Hepatocyte (in vitro differentiated cells): ENCODE data around the gene KIAA1671. TPM values are rescaled to one million over a fixed set of nuclear protein-coding genes. Genes with fewer than 3 reads are reported as not detected.

Source experiments
- DNase-seq: peaks from one replicate; pipeline ENCODE4 v3.0.0-alpha.2; 2016; ENCODE audit warnings: low spot score
- H2AFZ ChIP-seq: fragments of 200-600 bp; sonication (generic); 2 replicates; pipeline ENCODE4 v1.6.0; 2016; ENCODE audit warnings: antibody characterized with exemption, mild to moderate bottlenecking
- H3K27ac ChIP-seq: fragments of 200-600 bp; sonication (generic); 2 replicates; pipeline ENCODE4 v1.5.1; 2016; ENCODE audit warnings: mild to moderate bottlenecking
- H3K27me3 ChIP-seq: fragments of 200-600 bp; sonication (generic); 2 replicates; pipeline ENCODE4 v1.6.1; 2016
- H3K36me3 ChIP-seq: fragments of 200-600 bp; sonication (generic); replicated peaks from 2 replicates; pipeline ENCODE4 v1.5.1; 2016; ENCODE audit warnings: low read depth; ENCODE audit not compliant: insufficient read depth
- H3K4me1 ChIP-seq: fragments of 200-600 bp; sonication (generic); 2 replicates; pipeline ENCODE4 v1.5.1; 2016; ENCODE audit warnings: mild to moderate bottlenecking, moderate library complexity; ENCODE audit not compliant: insufficient read depth
- H3K4me2 ChIP-seq: fragments of 200-600 bp; sonication (generic); 2 replicates; pipeline ENCODE4 v1.6.0; 2016
- H3K4me3 ChIP-seq: fragments of 200-600 bp; sonication (generic); 2 replicates; pipeline ENCODE4 v1.5.1; 2016; ENCODE audit warnings: mild to moderate bottlenecking
- H3K79me2 ChIP-seq: fragments of 200-600 bp; sonication (generic); 2 replicates; pipeline ENCODE4 v1.6.0; 2017; ENCODE audit warnings: mild to moderate bottlenecking
- H3K9me2 ChIP-seq: fragments of 200-600 bp; sonication (generic); replicated peaks from 2 replicates; pipeline ENCODE4 v1.6.0; 2017; ENCODE audit warnings: mild to moderate bottlenecking; ENCODE audit not compliant: insufficient read depth
- H3K9me3 ChIP-seq: fragments of 200-600 bp; sonication (generic); 2 replicates; pipeline ENCODE4 v1.5.1; 2016; ENCODE audit warnings: low read depth, mild to moderate bottlenecking
- H4K20me1 ChIP-seq: fragments of 200-600 bp; sonication (generic); 2 replicates; pipeline ENCODE4 v1.6.0; 2016; ENCODE audit warnings: mild to moderate bottlenecking; ENCODE audit not compliant: insufficient read depth, poor library complexity, severe bottlenecking
- EZH2 ChIP-seq: fragments of 200-600 bp; sonication (generic); IDR thresholded peaks from 2 replicates; pipeline ENCODE4 v1.6.1; 2016; ENCODE audit warnings: antibody characterized with exemption, mild to moderate bottlenecking, borderline replicate concordance
- EZH2phosphoT487 ChIP-seq: fragments of 200-600 bp; sonication (generic); IDR thresholded peaks from one replicate; pipeline ENCODE4 v1.6.1; 2018; ENCODE audit warnings: antibody characterized with exemption, mild to moderate bottlenecking, low read depth, moderate library complexity; ENCODE audit not compliant: unreplicated experiment, severe bottlenecking
- WGBS: methylation state at CpG from one replicate; pipeline ENCODE4 v1.1.6; 2016; ENCODE audit warnings: low lambda C conversion rate; ENCODE audit errors: missing lambda C conversion rate; 5-methylcytosine and 5-hydroxymethylcytosine counted together
- polyA plus RNA-seq: library from polyadenylated mRNA; unstranded; fragments of >200 nt; fragmentation: Nextera tagmentation; extraction: Ambion mirVana; gene quantifications from 2 replicates; pipeline ENCODE4 v1.2.1, GENCODE V29; 2016
- total RNA-seq: library from RNA; depleted of rRNA; stranded (reverse); fragments of >200 nt; gene quantifications from 2 replicates; pipeline ENCODE4 v1.2.3, GENCODE V29; 2014
- TF ChIP-seq, protein P1 (sequence below): fragments of 200-600 bp; sonication (generic); IDR thresholded peaks from 2 replicates; pipeline ENCODE4 v1.5.1; 2016; ENCODE audit warnings: antibody characterized with exemption, mild to moderate bottlenecking; ENCODE audit not compliant: poor library complexity

Gene KIAA1671
- total and polyA plus RNA-seq, 2 experiments from 2014 or later = 8.1 to 26.5 TPM

DNA sequence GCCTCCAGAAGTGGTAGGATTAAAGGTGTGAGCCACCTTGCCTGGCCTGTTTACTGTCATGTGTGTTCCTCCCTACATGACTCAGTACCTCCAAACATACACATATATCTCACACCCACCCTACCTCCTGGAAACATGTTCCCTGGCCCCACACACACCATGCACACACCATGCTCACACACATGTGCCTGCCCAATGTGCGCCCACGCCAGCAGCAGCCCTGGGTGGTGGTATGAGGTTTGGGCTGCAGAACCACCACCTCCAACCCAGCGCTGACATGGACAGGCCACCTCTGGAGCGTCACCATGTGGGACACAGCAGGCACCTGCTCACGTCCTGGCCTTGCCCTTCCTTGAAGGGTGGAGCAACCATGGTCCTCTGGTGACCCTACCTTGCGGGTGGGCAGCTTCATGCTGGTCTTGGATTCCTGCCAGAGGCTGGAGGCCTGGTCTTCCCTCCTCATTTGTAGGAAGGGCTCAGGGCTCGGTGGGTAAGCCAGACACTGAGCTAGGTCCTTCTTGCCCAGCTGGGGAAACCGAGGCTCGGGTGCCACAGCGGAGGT lies 37.9 kb downstream of the KIAA1671 start:
- peaks cover under 1% of the 10 kb centered on the region for H4K20me1 ChIP-seq
- peaks cover 3% of the 10 kb centered on the region for H3K4me1 ChIP-seq
- no peak overlapping the region for H3K4me2 ChIP-seq
- peaks cover 34% of the 10 kb centered on the region for H3K79me2 ChIP-seq
- no peak for DNase-seq
- no peaks in the 10 kb centered on the region for H3K9me3 ChIP-seq
- no peaks in the 10 kb centered on the region for H3K9me2 ChIP-seq
- H3K4me3 ChIP-seq = no peak overlapping the region
- H2AFZ ChIP-seq = no peak overlapping the region
- no peaks in the 10 kb centered on the region for H3K27me3 ChIP-seq
- WGBS = 98% methylated on average over 10 of the region's 10 CpGs
- TF ChIP-seq EZH2phosphoT487 = no peak
- no peaks in the 10 kb centered on the region for H3K36me3 ChIP-seq
- H3K27ac ChIP-seq = no peak overlapping the region

DNA sequence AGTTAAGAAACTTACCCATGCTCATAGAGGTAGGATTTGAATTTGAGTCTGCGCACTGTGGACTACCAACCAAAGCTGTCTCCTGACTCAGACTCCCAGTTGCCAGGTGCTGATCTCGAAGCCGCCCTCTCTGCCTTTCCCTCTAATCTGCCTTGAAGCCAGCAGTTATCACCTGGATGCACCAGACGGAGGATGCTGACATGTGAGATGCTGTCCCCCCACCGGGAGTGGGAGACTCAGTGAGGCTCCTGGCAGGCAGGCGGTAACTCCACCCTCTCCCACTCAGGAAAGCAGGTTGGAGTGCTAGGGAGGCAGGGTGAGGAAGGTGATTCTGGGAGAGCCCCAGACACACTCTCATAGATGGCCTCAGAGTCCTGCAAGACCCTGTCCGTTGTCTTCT lies 40.4 kb downstream of the KIAA1671 start:
- Histone ChIP-seq H3K4me3 (no peak overlapping the region), H3K9me2 (no peaks in the 10 kb centered on the region), H3K27ac (no peak overlapping the region), H3K4me2 (no peak overlapping the region), H3K27me3 (no peaks in the 10 kb centered on the region), H4K20me1 (peaks cover 9% of the 10 kb centered on the region), H3K79me2 (peaks cover 48% of the 10 kb centered on the region), H3K9me3 (no peaks in the 10 kb centered on the region), H3K4me1 (peaks cover 15% of the 10 kb centered on the region), H3K36me3 (no peaks in the 10 kb centered on the region), H2AFZ (no peak overlapping the region)
- DNase-seq = no peak
- 88% methylated on average over 7 of the region's 7 CpGs for WGBS
- no peak for TF ChIP-seq EZH2
- no peak for TF ChIP-seq EZH2phosphoT487
- TF ChIP-seq, protein P1, sequence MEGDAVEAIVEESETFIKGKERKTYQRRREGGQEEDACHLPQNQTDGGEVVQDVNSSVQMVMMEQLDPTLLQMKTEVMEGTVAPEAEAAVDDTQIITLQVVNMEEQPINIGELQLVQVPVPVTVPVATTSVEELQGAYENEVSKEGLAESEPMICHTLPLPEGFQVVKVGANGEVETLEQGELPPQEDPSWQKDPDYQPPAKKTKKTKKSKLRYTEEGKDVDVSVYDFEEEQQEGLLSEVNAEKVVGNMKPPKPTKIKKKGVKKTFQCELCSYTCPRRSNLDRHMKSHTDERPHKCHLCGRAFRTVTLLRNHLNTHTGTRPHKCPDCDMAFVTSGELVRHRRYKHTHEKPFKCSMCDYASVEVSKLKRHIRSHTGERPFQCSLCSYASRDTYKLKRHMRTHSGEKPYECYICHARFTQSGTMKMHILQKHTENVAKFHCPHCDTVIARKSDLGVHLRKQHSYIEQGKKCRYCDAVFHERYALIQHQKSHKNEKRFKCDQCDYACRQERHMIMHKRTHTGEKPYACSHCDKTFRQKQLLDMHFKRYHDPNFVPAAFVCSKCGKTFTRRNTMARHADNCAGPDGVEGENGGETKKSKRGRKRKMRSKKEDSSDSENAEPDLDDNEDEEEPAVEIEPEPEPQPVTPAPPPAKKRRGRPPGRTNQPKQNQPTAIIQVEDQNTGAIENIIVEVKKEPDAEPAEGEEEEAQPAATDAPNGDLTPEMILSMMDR = no peak

DNA sequence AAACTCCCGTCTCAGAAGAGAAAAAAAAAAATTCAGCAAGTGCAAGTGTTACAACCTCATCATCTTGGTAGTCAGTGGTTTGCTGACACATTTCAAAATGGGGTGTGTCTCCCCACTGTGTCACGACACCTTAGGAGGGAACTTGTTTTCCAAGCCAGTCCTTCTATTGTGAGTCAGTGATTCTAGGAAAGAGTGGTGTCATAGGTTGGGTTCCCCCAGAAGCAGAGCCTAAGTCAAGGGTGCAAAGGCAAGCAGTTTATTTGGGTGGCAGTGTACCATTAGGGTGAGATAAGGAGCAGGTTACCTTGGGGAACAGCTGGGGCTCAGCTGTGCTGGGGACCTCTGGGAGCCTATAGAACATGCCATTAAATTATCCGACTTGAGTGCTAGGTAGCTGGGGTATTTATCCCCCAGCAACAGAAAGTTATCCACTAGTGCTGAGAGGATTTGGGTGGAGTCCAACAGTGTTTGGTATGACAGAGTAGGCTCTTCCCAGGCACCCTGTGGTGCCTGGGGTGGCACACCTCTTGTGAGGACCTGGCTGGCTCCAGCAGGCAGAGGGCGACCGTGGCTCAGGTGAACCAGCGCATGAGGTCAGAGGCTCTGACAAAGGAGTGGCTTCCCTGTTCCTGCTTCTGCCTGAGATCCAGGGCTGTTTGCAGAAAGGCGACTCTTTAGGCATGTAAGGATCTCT lies 41.7 kb downstream of the KIAA1671 start:
- WGBS = 73% methylated on average over 7 of the region's 7 CpGs
- DNase-seq = peak; percentile 50

More for the DNA sequence above, 41.7 kb downstream of the KIAA1671 start:
- no peaks in the 10 kb centered on the region for H3K27me3 ChIP-seq
- peaks cover 15% of the 10 kb centered on the region for H3K4me1 ChIP-seq
- peak overlapping the region; percentile 23 for H3K27ac ChIP-seq
- H4K20me1 ChIP-seq = peaks cover 9% of the 10 kb centered on the region
- H3K36me3 ChIP-seq = no peaks in the 10 kb centered on the region
- no peak overlapping the region for H2AFZ ChIP-seq
- H3K9me3 ChIP-seq = no peaks in the 10 kb centered on the region
- no peak overlapping the region for H3K4me2 ChIP-seq
- peaks cover 52% of the 10 kb centered on the region for H3K79me2 ChIP-seq
- H3K9me2 ChIP-seq = no peaks in the 10 kb centered on the region
- TF ChIP-seq, protein P1 = peak; percentile 5
- TF ChIP-seq EZH2phosphoT487 = no peak
- H3K4me3 ChIP-seq = no peak overlapping the region
